Loucy (cell line): Measurements from ENCODE around the gene SLC44A4.

Source experiments
- H2AFZ ChIP-seq: fragments of 200-600 bp; sonication (generic); 2 replicates; pipeline ENCODE4 v1.6.0; 2016; ENCODE audit warnings: antibody characterized with exemption, mild to moderate bottlenecking, low read length, moderate library complexity
- H3F3A ChIP-seq: fragments of 200-600 bp; 2 replicates; pipeline ENCODE4 v1.6.0; 2016; ENCODE audit warnings: antibody characterized with exemption, low read depth, mild to moderate bottlenecking
- H3K27me3 ChIP-seq: fragments of 200-600 bp; sonication (generic); 2 replicates; pipeline ENCODE4 v1.6.1; 2014; ENCODE audit warnings: low read length, mild to moderate bottlenecking; ENCODE audit not compliant: insufficient read depth, poor library complexity, severe bottlenecking
- H3K36me3 ChIP-seq: fragments of 200-600 bp; sonication (generic); 2 replicates; pipeline ENCODE4 v1.6.1; 2016; ENCODE audit warnings: low read length; ENCODE audit not compliant: insufficient read depth
- H3K4me1 ChIP-seq: fragments of 200-600 bp; sonication (generic); 2 replicates; pipeline ENCODE4 v1.5.1; 2014; ENCODE audit warnings: low read length, mild to moderate bottlenecking; ENCODE audit not compliant: insufficient read depth, poor library complexity, severe bottlenecking
- H3K4me2 ChIP-seq: fragments of 200-600 bp; sonication (generic); 2 replicates; pipeline ENCODE4 v1.6.0; 2014; ENCODE audit warnings: antibody characterized with exemption, low read length, low read depth, mild to moderate bottlenecking; ENCODE audit not compliant: poor library complexity, severe bottlenecking
- H3K4me3 ChIP-seq: fragments of 200-600 bp; sonication (generic); 2 replicates; pipeline ENCODE4 v1.5.1; 2014; ENCODE audit warnings: low read length, mild to moderate bottlenecking, mixed read lengths; ENCODE audit not compliant: poor library complexity, severe bottlenecking
- H3K79me2 ChIP-seq: fragments of 200-600 bp; sonication (generic); 2 replicates; pipeline ENCODE4 v1.6.1; 2014; ENCODE audit warnings: low read length; ENCODE audit not compliant: insufficient read depth
- H3K9ac ChIP-seq: fragments of 200-600 bp; sonication (generic); 2 replicates; pipeline ENCODE4 v1.6.0; 2014; ENCODE audit warnings: mild to moderate bottlenecking, low read depth, low read length, moderate library complexity; ENCODE audit not compliant: poor library complexity, severe bottlenecking
- H3K9me2 ChIP-seq: fragments of 200-600 bp; sonication (generic); replicated peaks from 2 replicates; pipeline ENCODE4 v1.6.1; 2016; ENCODE audit warnings: low read depth, low read length, mixed read lengths
- H3K9me3 ChIP-seq: fragments of 200-600 bp; sonication (generic); 2 replicates; pipeline ENCODE4 v1.6.1; 2014; ENCODE audit warnings: mild to moderate bottlenecking, antibody characterized with exemption, low read length, low read depth; ENCODE audit not compliant: insufficient read depth
- H4K20me1 ChIP-seq: fragments of 200-600 bp; sonication (generic); 2 replicates; pipeline ENCODE4 v1.6.0; 2014; ENCODE audit warnings: antibody characterized with exemption, low read length, mild to moderate bottlenecking; ENCODE audit not compliant: insufficient read depth, poor library complexity, severe bottlenecking
- CTCF ChIP-seq: fragments of 200-600 bp; sonication (generic); conservative IDR thresholded peaks from 2 replicates; pipeline ENCODE4 v1.5.1; 2014; ENCODE audit warnings: mild to moderate bottlenecking, antibody characterized with exemption, low read length
- EZH2phosphoT487 ChIP-seq: fragments of 200-600 bp; IDR thresholded peaks from 2 replicates; pipeline ENCODE4 v1.6.1; 2018; ENCODE audit warnings: antibody characterized with exemption, mild to moderate bottlenecking, moderate library complexity, borderline replicate concordance

The SLC44A4 gene

GRCh38 chr6:31888276-31889258 lies 9.8 kb upstream of the SLC44A4 start:
- H2AFZ ChIP-seq = no peak overlapping the region

GRCh38 chr6:31887173-31888007 lies 8.6 kb upstream of the SLC44A4 start:
- Histone ChIP-seq H3K79me2 (no peaks in the 10 kb centered on the region), H3K9me2 (no peaks in the 10 kb centered on the region), H3K9me3 (no peaks in the 10 kb centered on the region), H3K4me2 (no peak overlapping the region), H2AFZ (no peak overlapping the region), H3K36me3 (peaks cover 86% of the 10 kb centered on the region; the same call in 1 of the 2 replicates), H3K9ac (no peak overlapping the region), H3K4me1 (peaks cover under 1% of the 10 kb centered on the region), H3F3A (no peaks in the 10 kb centered on the region), H3K4me3 (no peak overlapping the region), H4K20me1 (peaks cover 2% of the 10 kb centered on the region), H3K27me3 (no peaks in the 10 kb centered on the region)
- no peak for TF ChIP-seq CTCF
- no peak for TF ChIP-seq EZH2phosphoT487

More at GRCh38 chr6:31888276-31889258, 9.8 kb upstream of the SLC44A4 start:
- peaks cover 12% of the 10 kb centered on the region for H3K4me1 ChIP-seq
- no peaks in the 10 kb centered on the region for H3K27me3 ChIP-seq
- H4K20me1 ChIP-seq = peaks cover 6% of the 10 kb centered on the region
- H3K4me3 ChIP-seq = no peak overlapping the region
- TF ChIP-seq CTCF (peak; percentile 85), EZH2phosphoT487 (no peak)
- peaks cover 85% of the 10 kb centered on the region; the same call in 1 of the 2 replicates for H3K36me3 ChIP-seq
- H3K9me2 ChIP-seq = no peaks in the 10 kb centered on the region
- H3K4me2 ChIP-seq = no peak overlapping the region
- no peaks in the 10 kb centered on the region for H3K9me3 ChIP-seq
- peaks cover 4% of the 10 kb centered on the region; the same call in 1 of the 2 replicates for H3K79me2 ChIP-seq
- H3F3A ChIP-seq = no peaks in the 10 kb centered on the region
- no peak overlapping the region for H3K9ac ChIP-seq

GRCh38 chr6:31886541-31886991 lies 7.8 kb upstream of the SLC44A4 start:
- H3K27me3 ChIP-seq = no peaks in the 10 kb centered on the region
- peaks cover 2% of the 10 kb centered on the region for H4K20me1 ChIP-seq
- H3K9ac ChIP-seq = no peak overlapping the region
- no peak overlapping the region for H3K4me2 ChIP-seq
- H3K36me3 ChIP-seq = peaks cover 83% of the 10 kb centered on the region; the same call in 1 of the 2 replicates
- TF ChIP-seq EZH2phosphoT487 (no peak), CTCF (no peak)
- H3K4me3 ChIP-seq = no peak overlapping the region
- no peaks in the 10 kb centered on the region for H3K9me3 ChIP-seq
- no peaks in the 10 kb centered on the region for H3F3A ChIP-seq
- no peak overlapping the region for H2AFZ ChIP-seq
- H3K4me1 ChIP-seq = no peaks in the 10 kb centered on the region
- H3K9me2 ChIP-seq = no peaks in the 10 kb centered on the region
- no peaks in the 10 kb centered on the region for H3K79me2 ChIP-seq
